GM23338 (cell line): ENCODE results near the gene KCTD18.

Source experiments
- CREB1 ChIP-seq: fragments of 250-450 bp; sonication (Bioruptor Pico); IDR thresholded peaks from 2 replicates; pipeline ENCODE4 v1.5.0; 2020; ENCODE audit warnings: low read depth, mild to moderate bottlenecking, moderate library complexity
- EZH2 ChIP-seq: fragments of 200-600 bp; sonication (generic); IDR thresholded peaks from one replicate; pipeline ENCODE4 v1.8.0; 2017; ENCODE audit warnings: antibody characterized with exemption, mild to moderate bottlenecking, low read depth; ENCODE audit not compliant: unreplicated experiment
- EZH2phosphoT487 ChIP-seq: fragments of 200-600 bp; sonication (generic); IDR thresholded peaks from one replicate; pipeline ENCODE4 v1.8.1; 2018; ENCODE audit warnings: antibody characterized with exemption; ENCODE audit not compliant: unreplicated experiment
- POLR2AphosphoS5 ChIP-seq: IDR thresholded peaks from 2 replicates; pipeline ENCODE4 v1.6.1; 2016; ENCODE audit warnings: antibody characterized with exemption, low read depth
- STAT1 ChIP-seq: IDR thresholded peaks from one replicate; pipeline ENCODE4 v1.6.1; 2016; ENCODE audit warnings: antibody characterized with exemption; ENCODE audit not compliant: unreplicated experiment
- ZNF331 ChIP-seq: fragments of 250-450 bp; sonication (Bioruptor Pico); IDR thresholded peaks from 2 replicates; pipeline ENCODE4 v1.5.0; 2020; ENCODE audit warnings: low read depth, mild to moderate bottlenecking, moderate library complexity
- TF ChIP-seq, protein P1 (sequence below), 2 experiments: fragments of 200-600 bp in 1 of 2; sonication (generic) in 1 of 2; conservative IDR thresholded peaks; 2 replicates each; pipeline versions ENCODE4 v1.5.1 to v1.6.1; 2016 to 2017; ENCODE audit warnings: antibody characterized with exemption in 2 of 2, low read depth in 2 of 2, mild to moderate bottlenecking in 2 of 2, moderate library complexity in 1 of 2
- TF ChIP-seq, protein P2 (sequence below): IDR thresholded peaks from one replicate; pipeline ENCODE4 v1.6.1; 2018; ENCODE audit warnings: antibody characterized with exemption; ENCODE audit not compliant: unreplicated experiment

GRCh38 chr2:200450288-200450687 is 59.6 kb downstream of the KCTD18 start:
- TF ChIP-seq, protein P1, sequence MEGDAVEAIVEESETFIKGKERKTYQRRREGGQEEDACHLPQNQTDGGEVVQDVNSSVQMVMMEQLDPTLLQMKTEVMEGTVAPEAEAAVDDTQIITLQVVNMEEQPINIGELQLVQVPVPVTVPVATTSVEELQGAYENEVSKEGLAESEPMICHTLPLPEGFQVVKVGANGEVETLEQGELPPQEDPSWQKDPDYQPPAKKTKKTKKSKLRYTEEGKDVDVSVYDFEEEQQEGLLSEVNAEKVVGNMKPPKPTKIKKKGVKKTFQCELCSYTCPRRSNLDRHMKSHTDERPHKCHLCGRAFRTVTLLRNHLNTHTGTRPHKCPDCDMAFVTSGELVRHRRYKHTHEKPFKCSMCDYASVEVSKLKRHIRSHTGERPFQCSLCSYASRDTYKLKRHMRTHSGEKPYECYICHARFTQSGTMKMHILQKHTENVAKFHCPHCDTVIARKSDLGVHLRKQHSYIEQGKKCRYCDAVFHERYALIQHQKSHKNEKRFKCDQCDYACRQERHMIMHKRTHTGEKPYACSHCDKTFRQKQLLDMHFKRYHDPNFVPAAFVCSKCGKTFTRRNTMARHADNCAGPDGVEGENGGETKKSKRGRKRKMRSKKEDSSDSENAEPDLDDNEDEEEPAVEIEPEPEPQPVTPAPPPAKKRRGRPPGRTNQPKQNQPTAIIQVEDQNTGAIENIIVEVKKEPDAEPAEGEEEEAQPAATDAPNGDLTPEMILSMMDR (conservative IDR thresholded peaks at IDR 0.05; ENCODE audit: low read depth in 2 of 2) = no peak
- TF ChIP-seq POLR2AphosphoS5 = no peak; the same call in 1 of the 2 replicates
- no peak for TF ChIP-seq EZH2phosphoT487
- TF ChIP-seq, protein P2, sequence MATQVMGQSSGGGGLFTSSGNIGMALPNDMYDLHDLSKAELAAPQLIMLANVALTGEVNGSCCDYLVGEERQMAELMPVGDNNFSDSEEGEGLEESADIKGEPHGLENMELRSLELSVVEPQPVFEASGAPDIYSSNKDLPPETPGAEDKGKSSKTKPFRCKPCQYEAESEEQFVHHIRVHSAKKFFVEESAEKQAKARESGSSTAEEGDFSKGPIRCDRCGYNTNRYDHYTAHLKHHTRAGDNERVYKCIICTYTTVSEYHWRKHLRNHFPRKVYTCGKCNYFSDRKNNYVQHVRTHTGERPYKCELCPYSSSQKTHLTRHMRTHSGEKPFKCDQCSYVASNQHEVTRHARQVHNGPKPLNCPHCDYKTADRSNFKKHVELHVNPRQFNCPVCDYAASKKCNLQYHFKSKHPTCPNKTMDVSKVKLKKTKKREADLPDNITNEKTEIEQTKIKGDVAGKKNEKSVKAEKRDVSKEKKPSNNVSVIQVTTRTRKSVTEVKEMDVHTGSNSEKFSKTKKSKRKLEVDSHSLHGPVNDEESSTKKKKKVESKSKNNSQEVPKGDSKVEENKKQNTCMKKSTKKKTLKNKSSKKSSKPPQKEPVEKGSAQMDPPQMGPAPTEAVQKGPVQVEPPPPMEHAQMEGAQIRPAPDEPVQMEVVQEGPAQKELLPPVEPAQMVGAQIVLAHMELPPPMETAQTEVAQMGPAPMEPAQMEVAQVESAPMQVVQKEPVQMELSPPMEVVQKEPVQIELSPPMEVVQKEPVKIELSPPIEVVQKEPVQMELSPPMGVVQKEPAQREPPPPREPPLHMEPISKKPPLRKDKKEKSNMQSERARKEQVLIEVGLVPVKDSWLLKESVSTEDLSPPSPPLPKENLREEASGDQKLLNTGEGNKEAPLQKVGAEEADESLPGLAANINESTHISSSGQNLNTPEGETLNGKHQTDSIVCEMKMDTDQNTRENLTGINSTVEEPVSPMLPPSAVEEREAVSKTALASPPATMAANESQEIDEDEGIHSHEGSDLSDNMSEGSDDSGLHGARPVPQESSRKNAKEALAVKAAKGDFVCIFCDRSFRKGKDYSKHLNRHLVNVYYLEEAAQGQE = no peak
- TF ChIP-seq EZH2 = no peak
- TF ChIP-seq STAT1 = no peak
- no peak for TF ChIP-seq ZNF331 (CRISPR knock-in tag)
- TF ChIP-seq CREB1 (CRISPR knock-in tag) = no peak
